Non-pigmented ciliary epithelial cell (primary cell): ENCODE measurements around the gene LRRC18.

Experiments used
- DNase-seq: peaks from one replicate; pipeline ENCODE4 v3.0.0-alpha.2; 2010; ENCODE audit warnings: low read depth

LRRC18 gene

DNA sequence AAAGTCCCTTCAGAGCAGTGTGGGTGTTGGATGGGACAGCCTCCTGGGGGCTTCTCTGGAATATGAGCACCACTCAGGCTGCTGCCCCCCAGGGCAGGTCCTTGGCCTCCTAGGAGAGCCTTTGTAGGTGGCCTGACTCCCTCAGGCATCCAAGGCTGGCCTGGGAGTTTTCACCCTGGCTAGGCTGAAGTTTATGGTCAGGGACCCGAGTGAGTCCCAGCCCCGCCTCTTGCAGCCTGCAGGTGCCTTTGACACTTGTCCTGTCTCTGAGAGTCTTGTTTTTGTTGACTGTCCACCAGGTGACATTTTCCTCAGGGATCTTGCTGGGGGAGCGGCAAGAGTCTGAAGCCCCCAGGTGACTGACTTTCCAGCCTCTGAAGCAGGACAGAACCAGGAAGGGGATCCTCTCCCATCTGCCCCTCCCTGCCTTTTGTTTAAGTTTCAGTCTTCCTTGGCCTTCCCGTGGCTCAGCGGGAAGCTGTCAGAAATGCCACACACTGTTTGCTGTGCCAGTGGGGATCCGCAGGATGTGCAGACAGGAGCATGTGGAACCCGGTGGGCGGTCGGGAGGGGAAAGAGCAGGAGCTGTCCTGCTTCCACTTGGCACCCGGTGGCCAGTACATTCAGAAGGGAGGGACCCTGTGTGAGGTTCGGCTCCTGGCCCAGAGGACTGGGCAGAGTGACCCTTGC is 59.5 kb downstream of the LRRC18 start:
- DNase-seq, result no peak

DNA sequence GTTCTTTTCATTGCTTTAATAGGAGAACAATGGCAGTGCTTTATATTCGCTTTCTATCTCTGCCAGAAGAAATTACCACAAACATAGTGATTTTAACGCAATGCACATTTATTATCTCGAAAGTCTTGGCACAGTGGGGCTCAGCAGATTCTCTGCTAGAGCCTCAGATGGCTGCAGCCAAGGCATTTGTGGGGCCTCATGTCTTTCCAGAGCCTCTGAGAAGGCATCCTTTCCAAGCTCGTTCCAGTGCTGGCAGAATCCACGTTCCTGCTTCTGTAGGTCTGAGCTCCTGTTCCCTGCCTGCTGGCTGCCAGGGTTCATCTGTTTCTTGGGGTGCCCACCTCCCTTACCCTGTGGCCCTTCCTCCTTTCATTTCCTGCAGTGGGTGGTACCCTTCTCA is 60.2 kb downstream of the LRRC18 start:
- DNase-seq, result no peak

DNA sequence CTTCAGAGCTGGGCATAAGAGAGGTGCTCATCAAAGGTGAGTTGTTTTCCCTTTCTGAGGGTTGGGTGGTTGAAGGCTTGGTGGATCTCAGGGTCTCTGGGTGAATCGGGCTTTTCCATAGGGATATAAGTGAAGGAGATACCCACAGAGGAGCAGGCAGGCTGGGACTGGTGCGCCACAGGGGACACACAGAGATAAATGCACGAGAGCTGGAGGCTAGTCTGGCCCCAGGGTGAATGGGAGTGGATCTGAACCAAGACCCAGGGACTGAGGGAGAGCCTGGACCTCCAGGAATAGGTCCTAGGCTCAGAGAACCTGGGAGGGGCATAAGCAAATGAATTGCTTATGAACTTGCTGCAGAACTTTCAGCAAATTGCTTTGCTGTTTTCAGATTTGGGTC is 61.5 kb downstream of the LRRC18 start:
- DNase-seq, result no peak

DNA sequence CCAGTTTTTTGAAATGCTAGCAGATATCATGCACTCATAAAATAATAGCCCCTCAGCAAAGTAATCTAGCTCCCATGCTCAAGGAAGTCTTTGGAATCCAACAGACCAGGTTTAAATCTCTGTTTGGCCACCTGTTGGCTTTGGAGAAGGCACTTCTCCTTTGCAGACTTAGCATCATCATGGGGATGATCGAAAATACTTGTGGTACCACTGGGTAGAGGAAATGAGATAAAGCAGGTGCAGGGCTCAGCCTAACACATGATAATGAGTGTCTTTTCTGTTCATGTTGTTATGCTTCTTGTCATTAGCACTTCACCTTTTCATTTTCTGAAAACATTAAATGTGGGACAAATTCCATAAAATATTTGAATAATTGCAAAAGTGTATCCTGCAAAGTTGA is 67.4 kb downstream of the LRRC18 start:
- no peak for DNase-seq
